SIG-M5 treated with dmso at 0.1 percent for 504 hours (cell line): ENCODE data around the gene RNU7-1.

Experiments used
- DNase-seq: peaks from one replicate; lab custom pipeline; 2025; ENCODE audit not compliant: unreplicated experiment; lab: John Stamatoyannopoulos, UW

The RNU7-1 gene

GRCh38 chr12:6963016-6963731 lies 19.6 kb downstream of the RNU7-1 start:
- no peak for DNase-seq

- DNase-seq, result no peak
These were observed 20.3 kb downstream of the RNU7-1 start for GRCh38 chr12:6963791-6964413.

- DNase-seq, result no peak
These were observed 21.0 kb downstream of the RNU7-1 start for GRCh38 chr12:6964605-6965025.

- peak; percentile 89 for DNase-seq
These were observed 21.5 kb downstream of the RNU7-1 start for GRCh38 chr12:6965026-6965661.

- no peak for DNase-seq
These were observed 22.1 kb downstream of the RNU7-1 start for GRCh38 chr12:6965714-6966113.

GRCh38 chr12:6966351-6966750 lies 22.7 kb downstream of the RNU7-1 start:
- DNase-seq, result no peak

- DNase-seq, result no peak
These were observed 24.1 kb downstream of the RNU7-1 start for GRCh38 chr12:6967651-6968100.

- DNase-seq, result no peak
These were observed 24.8 kb downstream of the RNU7-1 start for GRCh38 chr12:6968426-6968825.

- DNase-seq, result no peak
These were observed 26.5 kb downstream of the RNU7-1 start for GRCh38 chr12:6970096-6970527.

- DNase-seq, result no peak
These were observed 30.6 kb downstream of the RNU7-1 start for GRCh38 chr12:6974180-6974579.

- DNase-seq, result no peak
These were observed 31.8 kb downstream of the RNU7-1 start for GRCh38 chr12:6975297-6976032.

- no peak for DNase-seq
These were observed 34.0 kb downstream of the RNU7-1 start for GRCh38 chr12:6977653-6978052.

- no peak for DNase-seq
These were observed 34.6 kb downstream of the RNU7-1 start for GRCh38 chr12:6978188-6978587.

GRCh38 chr12:6978611-6979011 lies 35.0 kb downstream of the RNU7-1 start:
- no peak for DNase-seq

- DNase-seq, result no peak
These were observed 35.4 kb downstream of the RNU7-1 start for GRCh38 chr12:6979021-6979420.

GRCh38 chr12:6979453-6979852 lies 35.8 kb downstream of the RNU7-1 start:
- DNase-seq, result no peak

- DNase-seq, result no peak
These were observed 36.5 kb downstream of the RNU7-1 start for GRCh38 chr12:6980075-6980474.

- no peak for DNase-seq
These were observed 37.1 kb downstream of the RNU7-1 start for GRCh38 chr12:6980740-6981139.

- DNase-seq, result no peak
These were observed 37.8 kb downstream of the RNU7-1 start for GRCh38 chr12:6981152-6982052.

- DNase-seq, result no peak
These were observed 38.9 kb downstream of the RNU7-1 start for GRCh38 chr12:6982532-6982931.
